HAP-1 (cell line): ENCODE data around the gene AEBP2.
A peak's percentile ranks its signal among the peaks of the same experiment; 100 is the strongest.
"Not testable (repeated sequence)": the region's sequence is repeated elsewhere in the genome, so short reads cannot be mapped to it uniquely, and the experiment has no call there.

ENCODE experiments used
- DNase-seq, 2 experiments: peaks; one replicate each; pipeline ENCODE4 v3.0.0-alpha.2; 2016 to 2020; ENCODE audit warnings: low spot score in 2 of 2
- H3K27me3 ChIP-seq: fragments of 250-450 bp; sonication (Bioruptor Pico); 2 replicates; pipeline ENCODE4 v1.5.1; 2020; ENCODE audit warnings: low read depth, mild to moderate bottlenecking, moderate library complexity
- H3K36me3 ChIP-seq: fragments of 250-450 bp; sonication (Bioruptor Pico); replicated peaks from 2 replicates; pipeline ENCODE4 v1.5.1; 2020; ENCODE audit warnings: mild to moderate bottlenecking
- H3K4me1 ChIP-seq: fragments of 250-450 bp; sonication (Bioruptor Pico); 2 replicates; pipeline ENCODE4 v1.5.1; 2020; ENCODE audit warnings: mild to moderate bottlenecking
- H3K4me3 ChIP-seq: fragments of 250-450 bp; sonication (Bioruptor Pico); 2 replicates; pipeline ENCODE4 v1.5.1; 2020; ENCODE audit warnings: mild to moderate bottlenecking, moderate library complexity
- H3K9me3 ChIP-seq: fragments of 250-450 bp; sonication (Bioruptor Pico); 2 replicates; pipeline ENCODE4 v1.5.1; 2020; ENCODE audit warnings: mild to moderate bottlenecking, moderate library complexity
- in situ Hi-C: fragments of 300-500 bp; cut with MboI; formaldehyde crosslinking; loops from 3 replicates; pipeline ENCODE4 v1.14.3; 2020; ENCODE audit warnings: low sequenced_read_pairs, inconsistent platforms, mixed read lengths

AEBP2 gene

GRCh38 chr12:19439059-19440018 is at the start of gene AEBP2:
Gene AEBP2, plus strand, starts transcription at chr12:19439492. Its CDS starts 208 bp downstream, at chr12:19439700.
- H3K4me3 ChIP-seq = peak within 1 kb of the TSS; percentile 74
- H3K36me3 ChIP-seq = peaks cover 29% of the 10 kb centered on the region
- peak; percentile 89 to 96 for DNase-seq
- no peaks in the 10 kb centered on the region for H3K27me3 ChIP-seq
- peaks cover 31% of the 10 kb centered on the region for H3K4me1 ChIP-seq
- in situ Hi-C loops = loop anchor here (10.0 kb wide), 1 partner anchor 65 kb away; no protein-coding TSS in a partner anchor
- H3K9me3 ChIP-seq = no peaks in the 10 kb centered on the region; the same call in 1 of the 2 replicates

- no peaks in the 10 kb centered on the region for H3K36me3 ChIP-seq
- no peak for DNase-seq
- peaks cover 7% of the 10 kb centered on the region for H3K4me1 ChIP-seq
- in situ Hi-C loops = no loop called here
- no peaks in the 10 kb centered on the region for H3K27me3 ChIP-seq
- H3K4me3 ChIP-seq = no peak overlapping the region
- H3K9me3 ChIP-seq = no peaks in the 10 kb centered on the region
These were observed 49.2 kb upstream of the AEBP2 start for GRCh38 chr12:19390051-19390598.

- H3K9me3 ChIP-seq, H3K27me3 ChIP-seq, H3K4me1 ChIP-seq, in situ Hi-C loops, H3K36me3 ChIP-seq, H3K4me3 ChIP-seq: not testable (repeated sequence)
- peak; percentile 52 to 54 for DNase-seq
These were observed 46.6 kb upstream of the AEBP2 start for GRCh38 chr12:19392644-19393043.

GRCh38 chr12:19394385-19394784 is 44.9 kb upstream of the AEBP2 start:
- Histone ChIP-seq H3K4me1 (peaks cover 7% of the 10 kb centered on the region), H3K9me3 (no peaks in the 10 kb centered on the region), H3K36me3 (no peaks in the 10 kb centered on the region), H3K27me3 (no peaks in the 10 kb centered on the region), H3K4me3 (no peak overlapping the region)
- no peak for DNase-seq
- in situ Hi-C loops = no loop called here

- in situ Hi-C loops = no loop called here
- DNase-seq = no peak
- no peaks in the 10 kb centered on the region for H3K9me3 ChIP-seq
- H3K27me3 ChIP-seq = no peaks in the 10 kb centered on the region
- H3K4me3 ChIP-seq = no peak overlapping the region
- H3K36me3 ChIP-seq = no peaks in the 10 kb centered on the region
- peaks cover 3% of the 10 kb centered on the region for H3K4me1 ChIP-seq
These were observed 41.8 kb upstream of the AEBP2 start for GRCh38 chr12:19397534-19397933.

- Histone ChIP-seq H3K36me3 (no peaks in the 10 kb centered on the region), H3K9me3 (no peaks in the 10 kb centered on the region), H3K4me3 (no peak overlapping the region), H3K4me1 (peaks cover 4% of the 10 kb centered on the region; the same call in 1 of the 2 replicates), H3K27me3 (no peaks in the 10 kb centered on the region)
- no peak for DNase-seq
- in situ Hi-C loops = no loop called here
These were observed 40.6 kb upstream of the AEBP2 start for GRCh38 chr12:19398376-19399363.

GRCh38 chr12:19400649-19401285 is 38.5 kb upstream of the AEBP2 start:
- H3K9me3 ChIP-seq, H3K36me3 ChIP-seq, DNase-seq, H3K4me1 ChIP-seq, H3K4me3 ChIP-seq, H3K27me3 ChIP-seq, in situ Hi-C loops: not testable (repeated sequence)

GRCh38 chr12:19402211-19402610 is 37.1 kb upstream of the AEBP2 start:
- Histone ChIP-seq H3K27me3 (no peaks in the 10 kb centered on the region), H3K36me3 (no peaks in the 10 kb centered on the region), H3K4me3 (no peak overlapping the region), H3K9me3 (no peaks in the 10 kb centered on the region), H3K4me1 (peaks cover 4% of the 10 kb centered on the region; the same call in 1 of the 2 replicates)
- no peak for DNase-seq
- in situ Hi-C loops = no loop called here

- Histone ChIP-seq H3K4me3 (no peak overlapping the region), H3K4me1 (peaks cover 4% of the 10 kb centered on the region; the same call in 1 of the 2 replicates), H3K27me3 (no peaks in the 10 kb centered on the region), H3K9me3 (no peaks in the 10 kb centered on the region), H3K36me3 (no peaks in the 10 kb centered on the region)
- in situ Hi-C loops = no loop called here
- DNase-seq = peak in 1 of 2 experiments; percentile 62
These were observed 36.4 kb upstream of the AEBP2 start for GRCh38 chr12:19402743-19403431.

- Histone ChIP-seq H3K9me3 (no peaks in the 10 kb centered on the region), H3K4me3 (no peak overlapping the region), H3K36me3 (no peaks in the 10 kb centered on the region), H3K4me1 (peaks cover 13% of the 10 kb centered on the region), H3K27me3 (no peaks in the 10 kb centered on the region)
- in situ Hi-C loops = no loop called here
- no peak for DNase-seq
These were observed 34.9 kb upstream of the AEBP2 start for GRCh38 chr12:19404242-19404880.

- Histone ChIP-seq H3K4me1 (peaks cover 48% of the 10 kb centered on the region), H3K4me3 (no peak overlapping the region), H3K9me3 (no peaks in the 10 kb centered on the region), H3K27me3 (no peaks in the 10 kb centered on the region), H3K36me3 (no peaks in the 10 kb centered on the region)
- in situ Hi-C loops = no loop called here
- peak in 1 of 2 experiments; percentile 68 for DNase-seq
These were observed 29.9 kb upstream of the AEBP2 start for GRCh38 chr12:19409376-19409775.

- in situ Hi-C loops = no loop called here
- H3K9me3 ChIP-seq = no peaks in the 10 kb centered on the region
- no peaks in the 10 kb centered on the region for H3K36me3 ChIP-seq
- DNase-seq = peak; percentile 23 to 51
- H3K4me3 ChIP-seq = no peak overlapping the region
- peaks cover 48% of the 10 kb centered on the region for H3K4me1 ChIP-seq
- no peaks in the 10 kb centered on the region for H3K27me3 ChIP-seq
These were observed 29.1 kb upstream of the AEBP2 start for GRCh38 chr12:19410211-19410610.
